ENCODE data around the gene MYO1E.

Gene MYO1E

DNA sequence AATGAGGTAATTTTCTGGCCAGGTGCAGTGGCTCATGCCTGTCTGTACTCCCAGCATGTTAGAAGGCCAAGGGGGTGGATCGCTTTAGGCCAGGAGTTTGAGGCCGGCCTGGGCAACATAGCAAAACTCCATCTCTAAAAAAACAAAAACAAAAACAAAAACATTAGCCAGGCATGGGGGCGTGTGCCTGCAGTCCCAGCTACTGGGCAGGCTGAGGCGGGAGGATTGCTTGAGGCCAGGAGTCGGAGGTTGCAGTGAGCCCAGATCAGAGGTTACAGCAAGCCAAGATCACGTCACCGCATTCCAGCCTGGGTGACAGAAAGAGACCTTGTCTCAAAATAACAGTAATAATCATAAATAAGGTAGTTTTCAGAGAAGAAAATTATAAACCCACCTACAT is 110.4 kb downstream of the MYO1E start:
- no peak for DNase-seq (ENCODE audit: low read depth, low spot score)

DNA sequence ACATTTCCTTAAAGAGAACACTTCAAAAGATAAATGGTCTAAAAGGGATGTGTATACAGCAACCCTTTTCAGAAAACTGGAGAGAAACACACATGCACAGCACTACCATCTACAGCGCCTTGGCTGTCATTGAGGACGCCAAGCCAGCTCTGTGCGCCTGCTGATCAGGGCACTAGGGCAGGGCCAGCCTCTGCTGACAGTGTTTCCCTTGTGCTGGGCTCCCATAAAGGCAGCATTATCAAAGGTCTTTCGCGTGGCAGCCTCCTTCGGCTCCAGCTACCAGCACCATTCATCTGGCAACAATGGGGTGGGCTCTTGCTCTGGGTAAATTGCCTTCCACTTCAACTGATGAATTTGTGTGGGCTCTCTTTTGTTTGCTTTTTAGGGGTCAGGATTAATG is 112.6 kb downstream of the MYO1E start:
- no peak for DNase-seq (ENCODE audit: low read depth, low spot score)

DNA sequence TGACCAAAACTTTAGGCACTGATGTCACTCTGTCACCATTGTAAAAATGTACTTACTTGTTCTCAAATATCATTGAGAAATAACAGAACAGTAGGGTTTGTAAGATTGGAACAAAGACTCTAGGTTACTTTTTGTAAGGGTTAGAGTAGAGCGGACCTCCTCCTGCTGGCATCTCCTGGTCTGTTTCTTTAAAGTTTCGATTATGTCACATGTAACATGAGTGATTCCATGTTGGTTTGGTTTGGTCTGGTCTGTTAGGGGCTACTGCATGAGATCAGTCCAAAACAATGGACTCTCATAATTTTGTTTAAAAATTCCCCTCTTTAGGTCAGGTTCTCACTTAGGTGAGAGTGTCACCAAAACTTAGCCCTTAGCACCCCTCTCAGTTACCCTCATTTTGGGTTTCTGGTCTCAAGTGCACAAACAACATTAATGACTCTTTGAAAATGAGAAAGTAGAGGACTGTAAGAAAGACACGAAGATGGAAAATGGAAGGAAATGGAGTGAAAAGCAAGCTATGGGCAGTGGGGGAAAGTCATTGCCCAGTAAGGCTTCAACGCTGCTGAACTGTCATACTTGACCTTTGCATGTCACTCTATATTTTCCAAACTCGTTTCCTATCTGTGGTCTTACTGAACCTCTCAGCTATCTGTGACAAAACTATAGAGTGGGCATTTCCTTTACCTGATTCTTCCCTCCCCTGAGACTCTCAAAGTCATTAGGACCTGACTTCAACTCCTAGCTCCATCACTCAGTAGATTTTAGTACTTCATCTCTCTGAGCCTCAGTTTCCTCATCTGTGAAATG is 113.3 kb downstream of the MYO1E start:
- DNase-seq (ENCODE audit: low read depth, low spot score): no peak

DNA sequence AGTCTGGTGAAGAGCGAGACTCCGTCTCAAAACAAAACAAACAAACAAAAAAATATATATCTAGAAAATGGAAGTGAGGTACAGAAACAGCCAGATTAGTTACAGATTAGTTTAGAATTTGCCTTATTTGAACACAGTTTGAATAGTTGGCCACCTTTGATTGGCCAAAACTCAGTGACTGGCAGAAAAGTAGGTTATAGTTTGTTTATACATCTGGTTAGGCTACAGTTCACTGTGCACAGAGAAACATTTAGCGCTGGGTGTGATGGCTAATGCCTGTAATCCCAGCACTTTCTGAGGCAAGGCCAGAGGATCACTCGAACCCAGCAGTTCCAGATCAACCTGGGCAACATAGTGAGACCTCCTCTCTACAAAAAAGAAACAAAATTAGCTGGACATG is 114.4 kb downstream of the MYO1E start:
- DNase-seq (ENCODE audit: low read depth, low spot score): no peak

DNA sequence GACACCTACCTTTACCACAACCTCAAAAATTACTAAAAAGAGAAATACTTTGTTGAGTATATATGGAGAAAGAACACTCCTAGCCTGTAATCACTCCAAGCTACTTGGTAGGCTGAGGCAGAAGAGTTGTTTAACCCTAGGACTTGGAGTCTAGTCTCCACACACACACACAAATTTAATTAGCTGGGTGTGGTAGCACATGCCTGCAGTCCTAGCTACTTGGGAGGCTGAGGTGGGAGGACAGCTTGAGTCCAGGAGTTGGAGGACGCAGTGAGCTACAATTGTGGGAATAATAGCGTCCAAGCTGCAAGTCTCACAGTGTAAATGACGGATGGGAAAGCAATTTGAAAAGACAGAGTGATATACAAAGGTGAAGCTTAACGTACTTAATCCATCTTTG is 115.5 kb downstream of the MYO1E start:
- DNase-seq (ENCODE audit: low read depth, low spot score): no peak

DNA sequence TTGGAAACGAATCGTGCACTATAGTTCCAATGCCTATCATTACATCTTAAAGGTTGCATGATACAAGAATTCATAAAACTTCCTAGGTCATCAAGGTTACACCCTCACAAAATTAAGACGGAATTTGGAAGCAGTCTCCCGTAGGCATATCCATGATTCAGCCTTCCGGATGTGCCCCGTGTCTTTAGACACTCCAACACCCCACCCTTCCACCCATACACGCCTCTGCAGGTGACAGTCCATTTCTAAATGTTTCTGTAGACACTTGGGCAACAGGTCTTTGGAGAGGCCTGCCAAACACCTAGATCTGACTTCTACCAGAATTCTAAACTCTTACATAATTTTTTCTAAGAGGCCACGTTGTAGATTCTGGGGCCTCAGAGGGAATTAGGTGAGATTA is 116.2 kb downstream of the MYO1E start:
- DNase-seq (ENCODE audit: low read depth, low spot score): no peak

DNA sequence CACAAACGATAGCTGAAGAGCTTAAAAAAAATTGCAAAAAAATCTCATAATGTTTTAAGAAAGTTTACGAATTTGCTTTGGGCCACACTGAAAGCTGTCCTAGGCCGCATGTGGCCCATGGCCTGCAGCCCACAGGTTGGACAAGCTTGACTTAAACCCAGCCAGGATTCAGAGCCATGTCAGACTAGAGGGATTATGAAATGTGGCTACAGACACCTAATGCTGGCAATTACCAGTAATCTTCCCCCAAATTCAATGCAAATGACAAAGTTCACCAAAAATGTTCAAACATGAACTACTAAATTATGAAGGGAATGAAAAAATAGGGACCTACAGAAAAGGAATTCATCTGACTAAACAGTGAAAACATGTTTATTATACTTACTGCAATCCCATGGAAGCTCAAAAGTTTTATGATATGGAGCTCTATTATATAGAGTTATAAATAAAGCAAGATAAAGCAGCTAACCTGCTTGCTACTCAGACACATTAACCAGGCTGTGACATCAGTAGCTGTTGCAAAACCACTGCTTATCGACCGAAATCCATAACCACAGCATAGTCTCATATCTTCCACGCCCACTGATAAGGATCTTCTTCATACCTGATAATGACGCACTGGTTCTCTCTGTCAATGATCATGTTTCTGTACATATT is 116.9 kb downstream of the MYO1E start:
- no peak for DNase-seq (ENCODE audit: low read depth, low spot score)

DNA sequence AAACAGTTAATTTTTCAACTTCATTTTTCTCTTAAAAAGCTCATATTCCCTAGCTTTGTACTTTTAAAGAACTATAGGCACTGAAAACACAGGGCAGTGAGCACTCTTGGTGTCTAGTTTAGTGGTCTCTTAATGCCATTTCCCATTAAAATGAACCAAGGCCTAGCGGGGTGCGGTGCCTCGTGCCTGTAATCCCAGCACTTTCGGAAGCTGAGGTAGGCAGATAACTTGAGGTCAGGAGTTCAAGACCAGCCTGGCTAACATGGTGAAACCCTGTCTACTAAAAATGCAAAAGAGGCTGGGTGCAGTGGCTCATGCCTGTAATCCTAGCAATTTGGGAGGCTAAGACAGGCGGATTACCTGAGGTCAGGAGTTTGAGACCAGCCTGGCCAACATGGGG is 120.5 kb downstream of the MYO1E start:
- no peak for DNase-seq (ENCODE audit: low read depth, low spot score)

DNA sequence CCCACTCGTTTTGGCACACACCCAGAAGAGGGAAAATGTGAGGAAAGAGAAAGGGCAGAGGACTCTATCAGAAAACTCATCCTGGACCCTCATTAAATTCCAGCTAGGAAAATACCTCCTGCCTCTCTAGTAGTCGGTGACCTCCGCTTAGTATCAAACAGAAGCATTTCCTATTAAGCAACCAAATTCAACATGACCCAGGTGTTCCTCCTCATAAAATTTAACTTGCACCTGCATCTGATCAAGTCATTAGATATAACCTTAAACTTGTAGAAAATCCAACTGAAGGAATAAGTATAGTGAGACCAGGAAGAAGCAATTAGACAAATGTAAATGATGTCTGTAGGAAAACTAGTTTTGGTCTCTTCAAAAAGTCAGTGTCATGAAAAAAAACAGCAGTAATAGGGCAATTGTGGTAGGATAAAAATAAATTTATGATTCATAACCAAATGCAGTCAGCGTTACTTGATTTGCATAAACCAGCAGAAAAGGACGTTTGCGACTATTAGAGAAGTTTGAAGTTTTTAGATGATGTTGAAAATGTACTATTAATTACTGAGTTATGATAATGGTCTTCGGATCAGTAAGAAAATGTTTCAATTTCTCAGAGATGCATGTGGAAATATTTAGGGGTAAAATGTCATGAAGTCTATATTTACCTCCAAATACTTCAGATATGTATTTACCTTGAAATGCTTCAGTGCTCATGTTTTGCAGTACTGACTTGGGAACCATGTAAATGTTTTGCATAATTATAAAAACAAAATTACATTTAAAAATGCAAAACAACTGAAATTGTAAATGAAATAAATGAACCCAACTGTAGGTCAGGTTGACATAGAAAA is 121.4 kb downstream of the MYO1E start:
- DNase-seq (ENCODE audit: low read depth, low spot score): no peak

DNA sequence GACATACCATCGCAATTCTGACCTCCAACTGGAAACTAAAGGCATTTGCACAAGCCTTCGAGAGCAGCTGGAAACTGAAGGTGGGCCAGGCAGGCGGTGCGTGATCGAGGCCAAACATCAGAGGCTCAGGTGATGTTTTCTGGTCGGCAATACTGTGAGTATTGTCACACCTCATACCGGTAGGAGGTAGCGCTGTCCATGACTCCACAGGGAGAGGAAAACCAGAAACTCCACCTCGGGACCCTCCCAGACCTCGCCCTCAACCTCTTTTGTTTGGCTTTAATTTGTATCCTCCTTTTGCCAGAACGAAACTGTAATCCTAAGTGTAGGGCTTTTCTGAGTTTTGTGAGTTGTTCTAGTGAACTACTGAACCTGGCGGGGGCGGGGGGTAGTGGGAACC is 122.4 kb downstream of the MYO1E start:
- no peak for DNase-seq (ENCODE audit: low read depth, low spot score)

DNA sequence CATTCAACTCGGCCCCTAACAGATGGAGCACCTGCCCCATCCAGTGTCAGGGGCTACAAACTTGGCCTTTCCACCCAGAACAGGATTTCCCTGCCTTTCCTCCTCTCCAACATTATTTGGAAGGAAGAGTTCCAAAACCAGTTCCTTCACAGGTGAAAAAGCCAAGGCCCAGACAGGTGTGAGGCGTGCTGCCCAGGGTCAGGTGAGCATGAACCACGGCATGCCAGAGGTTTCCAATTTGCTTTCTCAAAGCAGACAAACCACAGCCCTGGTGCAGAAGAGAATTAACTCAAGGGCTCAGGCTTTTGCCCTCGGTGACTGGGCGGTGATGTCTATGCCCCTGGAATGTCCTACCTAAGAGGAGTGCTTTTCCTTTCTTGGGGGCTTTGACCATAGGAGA is 122.9 kb downstream of the MYO1E start:
- no peak for DNase-seq (ENCODE audit: low read depth, low spot score)

DNA sequence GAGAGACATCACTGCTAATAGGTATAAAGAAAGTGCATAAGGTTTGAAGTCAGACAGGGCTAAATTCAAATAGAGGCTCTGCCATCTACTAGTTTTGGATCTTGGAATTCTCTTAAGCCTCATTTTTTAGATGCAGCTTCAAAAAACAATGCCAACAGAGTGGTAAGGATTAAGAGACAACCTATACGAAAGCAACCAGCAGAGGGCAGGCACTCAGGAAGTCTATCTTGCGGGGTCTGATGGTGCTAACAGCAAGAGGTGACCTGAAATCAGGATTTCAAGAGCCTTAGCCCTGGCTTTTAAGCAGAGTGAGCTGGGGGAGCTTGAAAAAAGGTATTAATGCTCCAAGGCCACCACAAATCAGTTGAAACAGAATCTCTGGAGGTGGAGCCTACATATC is 125.3 kb downstream of the MYO1E start:
- peak; percentile 40 for DNase-seq (ENCODE audit: low read depth, low spot score)

DNA sequence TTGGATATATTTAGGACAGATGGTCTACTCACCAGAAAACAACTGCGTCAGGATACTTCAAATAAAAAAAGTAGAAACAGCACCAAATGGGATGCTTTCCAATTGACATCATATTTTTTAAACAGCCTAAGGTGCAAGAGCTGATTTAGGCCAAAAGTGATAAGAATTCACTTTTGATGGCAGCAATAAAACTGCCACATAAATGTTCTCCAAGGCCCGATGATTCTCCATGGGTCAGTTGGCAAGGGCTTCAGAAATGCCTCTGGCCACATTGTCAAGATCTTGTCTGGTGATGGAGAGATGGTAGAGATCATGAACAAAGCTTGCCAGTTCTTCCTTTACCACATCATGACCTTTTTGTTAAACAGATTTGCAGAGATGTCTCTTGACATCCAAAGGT is 127.1 kb downstream of the MYO1E start:
- no peak for DNase-seq (ENCODE audit: low read depth, low spot score)

DNA sequence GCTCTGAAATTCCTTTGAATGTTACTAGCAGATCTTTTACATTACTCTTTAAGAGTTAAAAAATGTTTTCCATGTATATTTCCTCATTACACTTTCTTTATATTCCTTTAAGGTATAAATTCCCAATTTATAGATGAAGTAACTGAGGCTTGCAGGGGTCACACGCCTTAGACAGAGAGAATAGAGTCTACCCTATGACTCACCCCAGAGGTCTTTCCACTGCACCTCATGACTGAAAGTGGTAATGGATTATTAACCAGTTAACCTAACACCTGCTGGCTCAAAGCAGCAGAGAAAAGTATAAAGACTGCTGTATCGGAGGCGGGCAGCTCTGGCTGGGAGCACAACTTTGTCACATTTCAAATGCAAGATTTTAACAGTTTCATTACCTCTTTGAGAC is 128.3 kb downstream of the MYO1E start:
- no peak for DNase-seq (ENCODE audit: low read depth, low spot score)

DNA sequence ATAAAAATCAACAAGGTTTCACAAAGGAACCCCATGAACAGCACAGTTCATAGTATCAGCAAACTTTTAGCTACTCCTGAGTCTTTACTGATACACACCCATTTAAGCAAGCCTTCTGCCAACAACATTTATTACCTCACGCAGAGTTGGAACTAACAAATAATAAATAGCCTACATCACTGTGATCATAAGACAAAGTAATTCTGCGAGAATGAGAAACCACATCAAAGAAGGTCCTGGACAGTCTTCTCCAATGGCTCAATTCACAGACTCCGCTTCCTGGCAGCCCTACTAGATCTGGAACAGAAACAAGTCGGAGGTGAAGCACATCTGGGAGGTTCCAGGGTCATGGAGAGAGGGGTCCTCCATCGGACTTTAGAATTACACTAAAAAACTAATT is 129.0 kb downstream of the MYO1E start:
- DNase-seq (ENCODE audit: low read depth, low spot score): no peak

DNA sequence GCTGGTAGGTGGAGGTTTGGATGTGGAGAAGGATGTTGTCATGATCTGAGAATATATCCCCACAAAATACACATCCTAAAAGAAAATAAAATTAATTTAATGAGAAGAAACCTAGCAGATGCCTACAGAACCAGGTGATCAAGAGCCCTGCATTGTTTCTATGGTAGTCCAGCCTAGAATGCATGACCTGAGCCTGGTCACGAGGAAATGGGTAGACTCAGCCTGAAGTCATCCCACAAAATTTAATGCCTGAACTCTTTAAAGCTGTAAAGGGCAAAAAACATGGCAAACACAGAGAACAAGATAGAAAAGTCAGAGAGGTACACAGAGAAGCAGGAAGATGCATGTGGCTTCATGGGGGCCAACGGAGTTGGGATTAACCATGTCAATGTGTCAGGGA is 130.0 kb downstream of the MYO1E start:
- DNase-seq (ENCODE audit: low read depth, low spot score): no peak

DNA sequence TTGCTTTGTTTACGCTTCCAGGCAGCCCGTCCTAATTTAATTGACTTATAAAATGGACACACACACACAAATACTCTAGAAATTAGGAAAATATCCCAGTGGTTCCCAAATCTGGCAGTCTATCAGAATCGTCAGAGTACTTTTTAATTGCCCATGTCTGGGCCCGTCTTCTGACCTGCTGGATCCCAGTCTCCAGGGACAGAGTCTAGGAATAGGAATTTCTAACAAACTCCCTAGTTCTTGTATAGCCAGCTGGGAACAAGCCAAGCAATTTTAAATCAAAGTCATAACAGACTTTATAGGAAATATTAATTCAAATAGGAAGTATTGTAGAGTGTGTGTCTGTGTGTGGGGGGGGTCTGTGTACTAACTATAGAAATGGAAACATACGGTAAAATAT is 132.6 kb downstream of the MYO1E start:
- no peak for DNase-seq (ENCODE audit: low read depth, low spot score)

DNA sequence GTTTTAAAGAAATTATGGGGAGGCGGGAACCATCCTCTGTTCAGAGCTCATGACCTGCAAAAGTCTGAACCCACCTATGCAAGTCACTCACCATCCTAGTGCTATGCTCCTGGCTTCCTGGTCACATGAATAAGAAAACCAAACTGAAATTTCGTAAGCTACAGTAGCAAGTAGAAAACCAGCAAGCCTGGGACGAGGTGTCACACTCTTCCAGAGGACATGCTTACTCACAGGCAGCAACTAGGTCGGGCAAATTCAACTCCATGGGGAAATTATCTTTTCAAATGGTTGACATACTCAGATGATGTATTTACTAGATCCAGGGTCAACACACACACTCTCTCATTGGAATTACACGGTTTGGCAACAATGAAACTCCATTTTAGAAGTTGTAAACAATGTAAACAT is 134.7 kb downstream of the MYO1E start:
- DNase-seq (ENCODE audit: low read depth, low spot score): no peak

DNA sequence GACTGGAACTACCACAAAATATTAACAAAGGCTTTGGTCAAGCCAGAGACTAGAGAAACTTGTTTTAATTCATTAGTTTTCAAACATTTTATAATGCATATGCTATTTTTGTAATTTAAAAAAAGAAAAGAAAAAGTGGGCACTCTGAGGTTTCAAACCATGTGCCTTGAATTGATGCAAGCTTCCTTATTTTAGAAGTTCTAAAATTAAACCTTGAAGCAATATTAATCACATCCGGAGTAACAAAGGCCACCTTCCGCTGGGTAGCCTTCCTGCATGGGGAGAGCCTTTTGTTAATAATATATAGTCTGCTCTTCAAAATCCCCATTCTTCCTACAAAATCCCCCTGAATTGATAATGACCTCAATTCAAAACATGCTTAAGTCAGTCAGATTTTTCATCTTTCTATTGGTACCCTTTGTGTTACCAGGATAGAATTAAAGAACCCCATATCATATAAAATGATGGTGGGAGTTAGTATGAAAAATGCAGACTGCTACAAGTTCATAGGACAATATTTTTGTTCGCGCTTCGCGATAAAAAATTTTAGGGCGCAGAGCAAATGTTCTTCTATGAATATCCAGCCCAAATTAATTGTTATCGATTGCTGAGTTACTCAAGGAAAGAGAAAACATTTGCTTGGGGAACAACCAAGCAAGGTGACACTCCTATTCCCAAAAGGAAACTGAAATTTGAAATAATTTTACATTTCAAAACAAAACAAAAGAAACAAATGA is 135.4 kb downstream of the MYO1E start:
- DNase-seq (ENCODE audit: low read depth, low spot score): no peak

DNA sequence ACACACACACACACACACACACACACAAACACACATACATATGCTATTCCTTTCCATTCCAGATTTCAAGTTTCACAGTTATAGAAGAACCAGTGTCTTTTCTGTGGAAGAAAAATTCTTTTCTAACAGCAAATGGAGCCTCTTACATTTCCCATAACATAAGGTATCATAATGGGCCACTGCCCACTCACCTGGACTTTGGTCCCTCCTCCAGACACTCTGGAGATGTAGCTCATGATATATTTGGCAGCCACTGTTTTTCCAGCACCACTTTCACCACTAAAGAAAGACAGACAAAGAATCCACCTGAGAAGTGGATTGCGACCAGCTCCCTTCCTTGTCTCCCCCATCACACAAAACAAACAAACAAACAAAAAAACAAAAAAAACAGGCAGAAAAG is 136.3 kb downstream of the MYO1E start:
- no peak for DNase-seq (ENCODE audit: low read depth, low spot score)

DNA sequence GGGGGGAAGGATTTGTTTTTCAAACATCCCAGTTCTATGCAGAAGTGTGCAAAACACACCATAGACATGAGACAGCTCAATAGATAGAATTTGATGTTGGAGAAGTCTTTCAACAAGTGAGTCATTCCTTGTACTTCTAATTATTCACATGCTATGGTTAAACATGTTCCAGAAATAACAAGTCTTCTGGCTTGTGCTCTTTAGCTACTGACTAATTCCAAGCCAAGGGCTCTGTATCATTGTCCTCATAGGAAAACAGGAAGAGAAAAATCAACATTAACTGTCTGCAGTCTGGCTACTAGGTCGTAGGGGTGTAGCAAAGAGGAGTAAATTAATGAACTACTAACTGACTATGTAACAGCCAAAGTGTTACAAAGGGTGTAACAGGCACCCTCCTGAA is 140.2 kb downstream of the MYO1E start:
- no peak for DNase-seq (ENCODE audit: low read depth, low spot score)

DNA sequence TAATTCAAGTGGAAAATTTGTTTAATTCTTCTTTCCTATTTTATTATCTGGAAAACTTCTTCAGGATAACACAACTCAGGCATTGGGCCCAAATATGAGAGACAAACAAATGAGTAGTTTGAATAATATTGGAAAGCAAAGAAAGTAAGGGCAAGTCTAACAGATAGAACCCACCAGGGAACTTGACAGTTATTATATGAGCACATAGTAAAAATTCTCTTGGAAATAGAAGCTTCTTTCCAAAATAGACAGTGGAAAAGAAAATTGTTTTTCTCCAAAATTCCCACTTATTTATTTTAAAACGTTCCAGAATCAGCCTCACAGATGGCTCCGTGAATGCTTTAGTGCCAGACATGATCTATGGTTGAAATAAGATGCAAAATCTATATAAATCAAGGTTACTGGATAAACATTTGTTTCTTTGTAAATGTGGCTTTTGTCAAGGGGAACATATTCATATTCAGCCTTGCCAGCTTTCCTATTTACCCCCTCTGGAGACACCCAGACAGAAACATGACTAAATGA is 142.1 kb downstream of the MYO1E start:
- DNase-seq (ENCODE audit: low read depth, low spot score): no peak

Data from smooth muscle cell of the brain vasculature (primary cell).